ENCODE results near the gene ARMC6. TPM values are rescaled to one million over a fixed set of nuclear protein-coding genes. Genes with fewer than 3 reads are reported as not detected.

The ARMC6 gene
- total and polyA plus RNA-seq, 2 of the 13 experiments (the other 11 are each of a cell fraction or from before 2014, with no cell fraction given), result 16.2 to 36.8 TPM

DNA sequence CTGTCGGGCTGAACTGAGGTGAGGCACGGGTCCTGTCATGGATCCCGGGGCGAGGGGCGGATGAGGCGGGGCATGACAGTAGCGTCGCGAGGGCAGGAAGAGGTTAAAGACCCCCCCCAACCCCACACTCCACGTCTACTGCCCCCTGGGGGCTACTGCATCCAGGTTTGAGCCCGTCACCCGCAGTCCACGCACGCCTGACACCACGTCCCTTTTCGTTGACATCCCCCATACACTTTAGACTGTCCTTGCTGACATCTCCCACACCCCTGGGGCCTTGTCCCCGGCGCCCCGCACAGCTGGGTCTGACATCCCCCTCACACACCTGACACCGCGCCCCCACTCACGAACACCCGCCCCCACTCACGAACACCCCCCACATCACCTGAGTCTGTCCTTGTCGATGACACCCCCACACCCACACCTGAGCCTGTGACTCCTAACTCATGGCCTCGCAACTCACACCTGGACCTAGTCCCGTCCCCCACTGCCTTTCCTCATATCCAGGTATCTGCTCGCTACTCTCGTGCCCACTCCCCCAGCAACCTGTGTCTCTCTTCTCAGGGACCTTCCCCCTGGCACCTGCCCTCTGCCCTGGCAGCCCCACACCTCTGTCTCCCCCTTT, 30.8 kb downstream of the ARMC6 start (continued):
- TF ChIP-seq, protein P1, sequence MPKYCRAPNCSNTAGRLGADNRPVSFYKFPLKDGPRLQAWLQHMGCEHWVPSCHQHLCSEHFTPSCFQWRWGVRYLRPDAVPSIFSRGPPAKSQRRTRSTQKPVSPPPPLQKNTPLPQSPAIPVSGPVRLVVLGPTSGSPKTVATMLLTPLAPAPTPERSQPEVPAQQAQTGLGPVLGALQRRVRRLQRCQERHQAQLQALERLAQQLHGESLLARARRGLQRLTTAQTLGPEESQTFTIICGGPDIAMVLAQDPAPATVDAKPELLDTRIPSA (CRISPR knock-in tag; IDR thresholded peaks at IDR 0.05; ENCODE audit: borderline replicate concordance), result no peak
- no peak for TF ChIP-seq SP4 (CRISPR knock-in tag; IDR thresholded peaks at IDR 0.05)
- TF ChIP-seq ZNF337 (CRISPR knock-in tag; IDR thresholded peaks at IDR 0.05; ENCODE audit: borderline replicate concordance, low read depth), result no peak
- no peak for TF ChIP-seq ZNF343 (CRISPR knock-in tag; IDR thresholded peaks at IDR 0.05)
- no peak for TF ChIP-seq REL (CRISPR knock-in tag; conservative IDR thresholded peaks at IDR 0.05)
- no peak for TF ChIP-seq TRIM24 (CRISPR knock-in tag; IDR thresholded peaks at IDR 0.05)
- TF ChIP-seq, protein P2, sequence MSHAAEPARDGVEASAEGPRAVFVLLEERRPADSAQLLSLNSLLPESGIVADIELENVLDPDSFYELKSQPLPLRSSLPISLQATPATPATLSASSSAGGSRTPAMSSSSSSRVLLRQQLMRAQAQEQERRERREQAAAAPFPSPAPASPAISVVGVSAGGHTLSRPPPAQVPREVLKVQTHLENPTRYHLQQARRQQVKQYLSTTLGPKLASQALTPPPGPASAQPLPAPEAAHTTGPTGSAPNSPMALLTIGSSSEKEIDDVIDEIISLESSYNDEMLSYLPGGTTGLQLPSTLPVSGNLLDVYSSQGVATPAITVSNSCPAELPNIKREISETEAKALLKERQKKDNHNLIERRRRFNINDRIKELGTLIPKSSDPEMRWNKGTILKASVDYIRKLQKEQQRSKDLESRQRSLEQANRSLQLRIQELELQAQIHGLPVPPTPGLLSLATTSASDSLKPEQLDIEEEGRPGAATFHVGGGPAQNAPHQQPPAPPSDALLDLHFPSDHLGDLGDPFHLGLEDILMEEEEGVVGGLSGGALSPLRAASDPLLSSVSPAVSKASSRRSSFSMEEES (CRISPR knock-in tag; IDR thresholded peaks at IDR 0.05), result no peak
- TF ChIP-seq, protein P3, sequence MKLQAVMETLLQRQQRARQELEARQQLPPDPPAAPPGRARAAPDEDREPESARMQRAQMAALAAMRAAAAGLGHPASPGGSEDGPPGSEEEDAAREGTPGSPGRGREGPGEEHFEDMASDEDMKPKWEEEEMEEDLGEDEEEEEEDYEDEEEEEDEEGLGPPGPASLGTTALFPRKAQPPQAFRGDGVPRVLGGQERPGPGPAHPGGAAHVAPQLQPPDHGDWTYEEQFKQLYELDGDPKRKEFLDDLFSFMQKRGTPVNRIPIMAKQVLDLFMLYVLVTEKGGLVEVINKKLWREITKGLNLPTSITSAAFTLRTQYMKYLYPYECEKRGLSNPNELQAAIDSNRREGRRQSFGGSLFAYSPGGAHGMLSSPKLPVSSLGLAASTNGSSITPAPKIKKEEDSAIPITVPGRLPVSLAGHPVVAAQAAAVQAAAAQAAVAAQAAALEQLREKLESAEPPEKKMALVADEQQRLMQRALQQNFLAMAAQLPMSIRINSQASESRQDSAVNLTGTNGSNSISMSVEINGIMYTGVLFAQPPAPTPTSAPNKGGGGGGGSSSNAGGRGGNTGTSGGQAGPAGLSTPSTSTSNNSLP (IDR thresholded peaks at IDR 0.05; ENCODE audit: low read depth, low read length), result no peak
- TF ChIP-seq PPARG (CRISPR knock-in tag; conservative IDR thresholded peaks at IDR 0.05), result no peak
- TF ChIP-seq BORCS8-MEF2B (CRISPR knock-in tag; IDR thresholded peaks at IDR 0.05), result no peak
- TF ChIP-seq FOXC1 (CRISPR knock-in tag; IDR thresholded peaks at IDR 0.05; ENCODE audit: borderline replicate concordance), result no peak
- TF ChIP-seq, protein P4, sequence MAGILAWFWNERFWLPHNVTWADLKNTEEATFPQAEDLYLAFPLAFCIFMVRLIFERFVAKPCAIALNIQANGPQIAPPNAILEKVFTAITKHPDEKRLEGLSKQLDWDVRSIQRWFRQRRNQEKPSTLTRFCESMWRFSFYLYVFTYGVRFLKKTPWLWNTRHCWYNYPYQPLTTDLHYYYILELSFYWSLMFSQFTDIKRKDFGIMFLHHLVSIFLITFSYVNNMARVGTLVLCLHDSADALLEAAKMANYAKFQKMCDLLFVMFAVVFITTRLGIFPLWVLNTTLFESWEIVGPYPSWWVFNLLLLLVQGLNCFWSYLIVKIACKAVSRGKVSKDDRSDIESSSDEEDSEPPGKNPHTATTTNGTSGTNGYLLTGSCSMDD (CRISPR knock-in tag; IDR thresholded peaks at IDR 0.05), result no peak
- TF ChIP-seq ARNT2 (CRISPR knock-in tag; IDR thresholded peaks at IDR 0.05; ENCODE audit: low read depth), result peak; percentile 9; the same call in 1 of the 2 replicates
- TF ChIP-seq, protein P5, sequence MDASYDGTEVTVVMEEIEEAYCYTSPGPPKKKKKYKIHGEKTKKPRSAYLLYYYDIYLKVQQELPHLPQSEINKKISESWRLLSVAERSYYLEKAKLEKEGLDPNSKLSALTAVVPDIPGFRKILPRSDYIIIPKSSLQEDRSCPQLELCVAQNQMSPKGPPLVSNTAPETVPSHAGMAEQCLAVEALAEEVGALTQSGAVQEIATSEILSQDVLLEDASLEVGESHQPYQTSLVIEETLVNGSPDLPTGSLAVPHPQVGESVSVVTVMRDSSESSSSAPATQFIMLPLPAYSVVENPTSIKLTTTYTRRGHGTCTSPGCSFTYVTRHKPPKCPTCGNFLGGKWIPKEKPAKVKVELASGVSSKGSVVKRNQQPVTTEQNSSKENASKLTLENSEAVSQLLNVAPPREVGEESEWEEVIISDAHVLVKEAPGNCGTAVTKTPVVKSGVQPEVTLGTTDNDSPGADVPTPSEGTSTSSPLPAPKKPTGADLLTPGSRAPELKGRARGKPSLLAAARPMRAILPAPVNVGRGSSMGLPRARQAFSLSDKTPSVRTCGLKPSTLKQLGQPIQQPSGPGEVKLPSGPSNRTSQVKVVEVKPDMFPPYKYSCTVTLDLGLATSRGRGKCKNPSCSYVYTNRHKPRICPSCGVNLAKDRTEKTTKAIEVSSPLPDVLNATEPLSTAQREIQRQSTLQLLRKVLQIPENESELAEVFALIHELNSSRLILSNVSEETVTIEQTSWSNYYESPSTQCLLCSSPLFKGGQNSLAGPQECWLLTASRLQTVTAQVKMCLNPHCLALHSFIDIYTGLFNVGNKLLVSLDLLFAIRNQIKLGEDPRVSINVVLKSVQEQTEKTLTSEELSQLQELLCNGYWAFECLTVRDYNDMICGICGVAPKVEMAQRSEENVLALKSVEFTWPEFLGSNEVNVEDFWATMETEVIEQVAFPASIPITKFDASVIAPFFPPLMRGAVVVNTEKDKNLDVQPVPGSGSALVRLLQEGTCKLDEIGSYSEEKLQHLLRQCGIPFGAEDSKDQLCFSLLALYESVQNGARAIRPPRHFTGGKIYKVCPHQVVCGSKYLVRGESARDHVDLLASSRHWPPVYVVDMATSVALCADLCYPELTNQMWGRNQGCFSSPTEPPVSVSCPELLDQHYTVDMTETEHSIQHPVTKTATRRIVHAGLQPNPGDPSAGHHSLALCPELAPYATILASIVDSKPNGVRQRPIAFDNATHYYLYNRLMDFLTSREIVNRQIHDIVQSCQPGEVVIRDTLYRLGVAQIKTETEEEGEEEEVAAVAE (CRISPR knock-in tag; IDR thresholded peaks at IDR 0.05; ENCODE audit: borderline replicate concordance), result no peak
- peak; percentile 30; the same call in 1 of the 2 replicates for TF ChIP-seq MXD4 (CRISPR knock-in tag; IDR thresholded peaks at IDR 0.05)
- TF ChIP-seq ZSCAN30 (CRISPR knock-in tag; IDR thresholded peaks at IDR 0.05), result no peak
- TF ChIP-seq, protein P6, sequence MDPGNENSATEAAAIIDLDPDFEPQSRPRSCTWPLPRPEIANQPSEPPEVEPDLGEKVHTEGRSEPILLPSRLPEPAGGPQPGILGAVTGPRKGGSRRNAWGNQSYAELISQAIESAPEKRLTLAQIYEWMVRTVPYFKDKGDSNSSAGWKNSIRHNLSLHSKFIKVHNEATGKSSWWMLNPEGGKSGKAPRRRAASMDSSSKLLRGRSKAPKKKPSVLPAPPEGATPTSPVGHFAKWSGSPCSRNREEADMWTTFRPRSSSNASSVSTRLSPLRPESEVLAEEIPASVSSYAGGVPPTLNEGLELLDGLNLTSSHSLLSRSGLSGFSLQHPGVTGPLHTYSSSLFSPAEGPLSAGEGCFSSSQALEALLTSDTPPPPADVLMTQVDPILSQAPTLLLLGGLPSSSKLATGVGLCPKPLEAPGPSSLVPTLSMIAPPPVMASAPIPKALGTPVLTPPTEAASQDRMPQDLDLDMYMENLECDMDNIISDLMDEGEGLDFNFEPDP (CRISPR knock-in tag; conservative IDR thresholded peaks at IDR 0.05), result no peak
- TF ChIP-seq ZNF570 (CRISPR knock-in tag; IDR thresholded peaks at IDR 0.05; ENCODE audit: borderline replicate concordance), result no peak
- TF ChIP-seq SRY (CRISPR knock-in tag; IDR thresholded peaks at IDR 0.05), result 0 out of 2 replicates have a peak, but pooled peaks have one; percentile 44

All from HepG2 (cell line).